Measurements from ENCODE around the gene PLB1. TPM values are rescaled to one million over a fixed set of nuclear protein-coding genes. Genes with fewer than 3 reads are reported as not detected.
"Not testable (repeated sequence)": the region's sequence is repeated elsewhere in the genome, so short reads cannot be mapped to it uniquely, and the experiment has no call there.

PLB1 gene
- total RNA-seq, 1 donor from 2014 or later: 1.8 TPM

- ATAC-seq (ENCODE audit: poor library complexity) (no peak), DNase-seq (no peak)
- intact Hi-C loops (cut with DNase I): no loop called here
These were observed 52.2 kb downstream of the PLB1 start for GRCh38 chr2:28547906-28548600.

- ATAC-seq (ENCODE audit: poor library complexity); DNase-seq; intact Hi-C loops (cut with DNase I): not testable (repeated sequence)
These were observed 54.5 kb downstream of the PLB1 start for GRCh38 chr2:28550345-28550744.

GRCh38 chr2:28552045-28552823, 56.4 kb downstream of the PLB1 start:
- DNase-seq (no peak), ATAC-seq (ENCODE audit: poor library complexity) (no peak)
- intact Hi-C loops (cut with DNase I): no loop called here

- DNase-seq: no peak
- no peak for ATAC-seq (ENCODE audit: poor library complexity)
- intact Hi-C loops (cut with DNase I): no loop called here
These were observed 60.4 kb downstream of the PLB1 start for GRCh38 chr2:28556303-28556702.

- DNase-seq: no peak
- intact Hi-C loops (cut with DNase I): no loop called here
- no peak for ATAC-seq (ENCODE audit: poor library complexity)
These were observed 61.7 kb downstream of the PLB1 start for GRCh38 chr2:28557389-28558131.

- intact Hi-C loops (cut with DNase I): no loop called here
- DNase-seq (no peak), ATAC-seq (ENCODE audit: poor library complexity) (no peak)
These were observed 62.4 kb downstream of the PLB1 start for GRCh38 chr2:28558158-28558820.

- intact Hi-C loops (cut with DNase I): no loop called here
- DNase-seq (no peak), ATAC-seq (ENCODE audit: poor library complexity) (peak; percentile 86)
These were observed 63.1 kb downstream of the PLB1 start for GRCh38 chr2:28558918-28559317.

- no peak for DNase-seq
- intact Hi-C loops (cut with DNase I): no loop called here
- ATAC-seq (ENCODE audit: poor library complexity): no peak
These were observed 68.0 kb downstream of the PLB1 start for GRCh38 chr2:28563869-28564268.

GRCh38 chr2:28564346-28564745, 68.5 kb downstream of the PLB1 start:
- DNase-seq: no peak
- no peak for ATAC-seq (ENCODE audit: poor library complexity)
- intact Hi-C loops (cut with DNase I): no loop called here

GRCh38 chr2:28565033-28565432, 69.2 kb downstream of the PLB1 start:
- ATAC-seq (ENCODE audit: poor library complexity): no peak
- intact Hi-C loops (cut with DNase I): no loop called here
- DNase-seq: no peak

GRCh38 chr2:28565720-28566295, 69.9 kb downstream of the PLB1 start:
- ATAC-seq (ENCODE audit: poor library complexity): no peak
- intact Hi-C loops (cut with DNase I): no loop called here
- DNase-seq: no peak

- ATAC-seq (ENCODE audit: poor library complexity): peak; percentile 99
- intact Hi-C loops (cut with DNase I): no loop called here
- DNase-seq: peak; percentile 91
These were observed 70.7 kb downstream of the PLB1 start for GRCh38 chr2:28566521-28567041.

GRCh38 chr2:28567061-28567471, 71.2 kb downstream of the PLB1 start:
- ATAC-seq (ENCODE audit: poor library complexity) (peak; percentile 49), DNase-seq (no peak)
- intact Hi-C loops (cut with DNase I): no loop called here

- DNase-seq (no peak), ATAC-seq (ENCODE audit: poor library complexity) (no peak)
- intact Hi-C loops (cut with DNase I): no loop called here
These were observed 72.2 kb downstream of the PLB1 start for GRCh38 chr2:28568036-28568435.

- DNase-seq (no peak), ATAC-seq (ENCODE audit: poor library complexity) (no peak)
- intact Hi-C loops (cut with DNase I): no loop called here
These were observed 72.7 kb downstream of the PLB1 start for GRCh38 chr2:28568533-28568932.

GRCh38 chr2:28570431-28570830, 74.6 kb downstream of the PLB1 start:
- ATAC-seq (ENCODE audit: poor library complexity) (no peak), DNase-seq (no peak)
- intact Hi-C loops (cut with DNase I): no loop called here

- no peak for DNase-seq
- intact Hi-C loops (cut with DNase I): no loop called here
- ATAC-seq (ENCODE audit: poor library complexity): no peak
These were observed 80.9 kb downstream of the PLB1 start for GRCh38 chr2:28576714-28577113.

GRCh38 chr2:28577791-28578680, 82.2 kb downstream of the PLB1 start:
- intact Hi-C loops (cut with DNase I): no loop called here
- no peak for DNase-seq
- ATAC-seq (ENCODE audit: poor library complexity): no peak
